ENCODE measurements around the gene HINFP.
"Not testable (repeated sequence)": the region's sequence is repeated elsewhere in the genome, so short reads cannot be mapped to it uniquely, and the experiment has no call there.

HINFP gene

GRCh38 chr11:119160151-119160550, 38.8 kb downstream of the HINFP start:
- peaks cover 7% of the 10 kb centered on the region for H3K4me1 ChIP-seq (ENCODE audit: control insufficient read depth, insufficient read depth, low read length)
- no peak overlapping the region for H3K4me3 ChIP-seq (ENCODE audit: low read depth, low read length)
- H3K36me3 ChIP-seq (ENCODE audit: control insufficient read depth, insufficient read depth, low read length), result no peaks in the 10 kb centered on the region
- no peaks in the 10 kb centered on the region for H3K27me3 ChIP-seq (ENCODE audit: control insufficient read depth, insufficient read depth, low read length)
- no peaks in the 10 kb centered on the region for H3K9me3 ChIP-seq (ENCODE audit: control insufficient read depth, insufficient read depth, low read depth, low read length)
- H3K27ac ChIP-seq (ENCODE audit: low read depth, low read length), result no peak overlapping the region
- H3K9ac ChIP-seq (ENCODE audit: low read length), result no peak overlapping the region

- Histone ChIP-seq H3K4me1 (ENCODE audit: control insufficient read depth, insufficient read depth, low read length) (peaks cover 14% of the 10 kb centered on the region), H3K9me3 (ENCODE audit: control insufficient read depth, insufficient read depth, low read depth, low read length) (no peaks in the 10 kb centered on the region), H3K4me3 (ENCODE audit: low read depth, low read length) (no peak overlapping the region), H3K9ac (ENCODE audit: low read length) (no peak overlapping the region), H3K27ac (ENCODE audit: low read depth, low read length) (no peak overlapping the region), H3K36me3 (ENCODE audit: control insufficient read depth, insufficient read depth, low read length) (no peaks in the 10 kb centered on the region), H3K27me3 (ENCODE audit: control insufficient read depth, insufficient read depth, low read length) (no peaks in the 10 kb centered on the region)
Observed at GRCh38 chr11:119161871-119162270, 40.5 kb downstream of the HINFP start.

- Histone ChIP-seq H3K9ac (ENCODE audit: low read length) (no peak overlapping the region), H3K4me1 (ENCODE audit: control insufficient read depth, insufficient read depth, low read length) (peaks cover 21% of the 10 kb centered on the region), H3K27ac (ENCODE audit: low read depth, low read length) (no peak overlapping the region), H3K4me3 (ENCODE audit: low read depth, low read length) (no peak overlapping the region), H3K9me3 (ENCODE audit: control insufficient read depth, insufficient read depth, low read depth, low read length) (no peaks in the 10 kb centered on the region), H3K27me3 (ENCODE audit: control insufficient read depth, insufficient read depth, low read length) (no peaks in the 10 kb centered on the region), H3K36me3 (ENCODE audit: control insufficient read depth, insufficient read depth, low read length) (no peaks in the 10 kb centered on the region)
Observed at GRCh38 chr11:119166368-119167076, 45.1 kb downstream of the HINFP start.

DNA sequence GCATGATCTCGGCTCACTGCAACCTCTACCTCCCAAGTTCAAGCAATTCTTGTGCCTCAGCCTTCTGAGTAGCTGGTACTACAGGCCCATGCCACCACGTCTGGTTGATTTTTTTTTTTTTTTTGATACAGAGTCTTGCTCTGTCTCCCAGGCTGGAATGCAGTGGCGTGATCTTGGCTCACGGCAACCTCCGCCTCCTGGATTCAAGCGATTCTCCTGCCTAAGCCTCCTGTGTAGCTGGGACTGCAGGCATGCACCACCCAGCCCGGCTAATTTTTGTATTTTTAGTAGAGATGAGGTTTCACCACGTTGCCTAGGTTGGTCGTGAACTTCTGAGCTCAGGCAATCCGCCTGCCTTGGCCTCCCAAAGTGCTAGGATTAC, 45.7 kb downstream of the HINFP start:
- not testable (repeated sequence) for H3K36me3 ChIP-seq (ENCODE audit: control insufficient read depth, insufficient read depth, low read length); H3K4me3 ChIP-seq (ENCODE audit: low read depth, low read length); H3K9me3 ChIP-seq (ENCODE audit: control insufficient read depth, insufficient read depth, low read depth, low read length); H3K27ac ChIP-seq (ENCODE audit: low read depth, low read length); H3K27me3 ChIP-seq (ENCODE audit: control insufficient read depth, insufficient read depth, low read length); H3K9ac ChIP-seq (ENCODE audit: low read length)
- H3K4me1 ChIP-seq (ENCODE audit: control insufficient read depth, insufficient read depth, low read length), result peaks cover 21% of the 10 kb centered on the region

DNA sequence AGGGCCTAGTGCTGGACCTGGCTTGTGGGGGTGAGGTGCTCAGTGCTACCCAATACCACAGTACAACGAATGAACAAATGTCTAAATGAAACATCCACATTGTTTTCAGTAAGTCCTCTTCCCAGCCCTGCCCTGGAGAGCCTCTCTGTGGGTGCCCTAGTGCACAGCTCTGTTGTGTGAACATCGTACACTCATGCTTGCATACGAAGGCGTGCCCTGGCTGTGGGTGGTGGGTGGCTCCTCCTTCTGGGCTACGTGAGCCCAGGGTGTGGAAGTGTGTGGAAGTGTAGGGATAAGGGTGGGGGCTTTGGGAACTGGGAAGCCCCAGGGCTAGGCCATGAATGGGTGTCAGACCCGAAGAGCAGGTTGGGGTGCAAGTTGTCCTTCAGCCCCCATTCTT, 46.6 kb downstream of the HINFP start:
- H3K9ac ChIP-seq (ENCODE audit: low read length), result no peak overlapping the region
- peaks cover 21% of the 10 kb centered on the region for H3K4me1 ChIP-seq (ENCODE audit: control insufficient read depth, insufficient read depth, low read length)
- H3K27me3 ChIP-seq (ENCODE audit: control insufficient read depth, insufficient read depth, low read length), result no peaks in the 10 kb centered on the region
- H3K9me3 ChIP-seq (ENCODE audit: control insufficient read depth, insufficient read depth, low read depth, low read length), result no peaks in the 10 kb centered on the region
- no peaks in the 10 kb centered on the region for H3K36me3 ChIP-seq (ENCODE audit: control insufficient read depth, insufficient read depth, low read length)
- H3K27ac ChIP-seq (ENCODE audit: low read depth, low read length), result no peak overlapping the region
- H3K4me3 ChIP-seq (ENCODE audit: low read depth, low read length), result no peak overlapping the region

- peak within 1 kb of the TSS; percentile 78 for H3K4me3 ChIP-seq (ENCODE audit: low read depth, low read length)
- H3K9me3 ChIP-seq (ENCODE audit: control insufficient read depth, insufficient read depth, low read depth, low read length), result no peaks in the 10 kb centered on the region
- H3K27ac ChIP-seq (ENCODE audit: low read depth, low read length), result peak within 1 kb of the TSS; percentile 73
- H3K27me3 ChIP-seq (ENCODE audit: control insufficient read depth, insufficient read depth, low read length), result no peaks in the 10 kb centered on the region
- peaks cover 21% of the 10 kb centered on the region for H3K4me1 ChIP-seq (ENCODE audit: control insufficient read depth, insufficient read depth, low read length)
- H3K36me3 ChIP-seq (ENCODE audit: control insufficient read depth, insufficient read depth, low read length), result no peaks in the 10 kb centered on the region
- peak within 1 kb of the TSS; percentile 85 for H3K9ac ChIP-seq (ENCODE audit: low read length)
Observed at GRCh38 chr11:119168471-119169281, 47.3 kb downstream of the HINFP start, which contains the start of gene NLRX1. TSS of gene NLRX1 (plus strand) at chr11:119168725. CDS start at chr11:119171404, 2,679 bp downstream.

- Histone ChIP-seq H3K27me3 (ENCODE audit: control insufficient read depth, insufficient read depth, low read length) (no peaks in the 10 kb centered on the region), H3K4me1 (ENCODE audit: control insufficient read depth, insufficient read depth, low read length) (peaks cover 21% of the 10 kb centered on the region), H3K27ac (ENCODE audit: low read depth, low read length) (peak overlapping the region; percentile 73), H3K36me3 (ENCODE audit: control insufficient read depth, insufficient read depth, low read length) (peaks cover 4% of the 10 kb centered on the region; the same call in 1 of the 2 replicates), H3K4me3 (ENCODE audit: low read depth, low read length) (peak overlapping the region; percentile 78), H3K9me3 (ENCODE audit: control insufficient read depth, insufficient read depth, low read depth, low read length) (no peaks in the 10 kb centered on the region), H3K9ac (ENCODE audit: low read length) (peak overlapping the region; percentile 85)
Observed at GRCh38 chr11:119169282-119169719, 47.9 kb downstream of the HINFP start.

- no peak overlapping the region for H3K9ac ChIP-seq (ENCODE audit: low read length)
- peaks cover 12% of the 10 kb centered on the region; the same call in 1 of the 2 replicates for H3K4me1 ChIP-seq (ENCODE audit: control insufficient read depth, insufficient read depth, low read length)
- no peaks in the 10 kb centered on the region for H3K9me3 ChIP-seq (ENCODE audit: control insufficient read depth, insufficient read depth, low read depth, low read length)
- no peaks in the 10 kb centered on the region for H3K27me3 ChIP-seq (ENCODE audit: control insufficient read depth, insufficient read depth, low read length)
- peaks cover 11% of the 10 kb centered on the region for H3K36me3 ChIP-seq (ENCODE audit: control insufficient read depth, insufficient read depth, low read length)
- H3K4me3 ChIP-seq (ENCODE audit: low read depth, low read length), result no peak overlapping the region
- no peak overlapping the region for H3K27ac ChIP-seq (ENCODE audit: low read depth, low read length)
Observed at GRCh38 chr11:119172513-119172912, 51.1 kb downstream of the HINFP start.

DNA sequence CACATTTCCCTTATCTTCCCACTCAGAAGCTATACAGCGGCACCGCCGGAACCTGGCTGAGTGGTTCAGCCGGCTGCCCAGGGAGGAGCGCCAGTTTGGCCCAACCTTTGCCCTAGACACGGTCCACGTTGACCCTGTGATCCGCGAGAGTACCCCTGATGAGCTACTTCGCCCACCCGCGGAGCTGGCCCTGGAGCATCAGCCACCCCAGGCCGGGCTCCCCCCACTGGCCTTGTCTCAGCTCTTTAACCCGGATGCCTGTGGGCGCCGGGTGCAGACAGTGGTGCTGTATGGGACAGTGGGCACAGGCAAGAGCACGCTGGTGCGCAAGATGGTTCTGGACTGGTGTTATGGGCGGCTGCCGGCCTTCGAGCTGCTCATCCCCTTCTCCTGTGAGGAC, 52.1 kb downstream of the HINFP start:
- no peaks in the 10 kb centered on the region for H3K9me3 ChIP-seq (ENCODE audit: control insufficient read depth, insufficient read depth, low read depth, low read length)
- H3K27me3 ChIP-seq (ENCODE audit: control insufficient read depth, insufficient read depth, low read length), result no peaks in the 10 kb centered on the region
- no peak overlapping the region for H3K9ac ChIP-seq (ENCODE audit: low read length)
- H3K4me1 ChIP-seq (ENCODE audit: control insufficient read depth, insufficient read depth, low read length), result 0 out of 2 replicates have a peak, but pooled peaks cover 6% of the 10 kb centered on the region
- no peak overlapping the region for H3K4me3 ChIP-seq (ENCODE audit: low read depth, low read length)
- peaks cover 15% of the 10 kb centered on the region for H3K36me3 ChIP-seq (ENCODE audit: control insufficient read depth, insufficient read depth, low read length)
- no peak overlapping the region for H3K27ac ChIP-seq (ENCODE audit: low read depth, low read length)

- Histone ChIP-seq H3K9me3 (ENCODE audit: control insufficient read depth, insufficient read depth, low read depth, low read length) (no peaks in the 10 kb centered on the region), H3K4me1 (ENCODE audit: control insufficient read depth, insufficient read depth, low read length) (no peaks in the 10 kb centered on the region), H3K36me3 (ENCODE audit: control insufficient read depth, insufficient read depth, low read length) (peaks cover 23% of the 10 kb centered on the region), H3K4me3 (ENCODE audit: low read depth, low read length) (no peak overlapping the region), H3K27ac (ENCODE audit: low read depth, low read length) (no peak overlapping the region), H3K9ac (ENCODE audit: low read length) (no peak overlapping the region), H3K27me3 (ENCODE audit: control insufficient read depth, insufficient read depth, low read length) (no peaks in the 10 kb centered on the region)
Observed at GRCh38 chr11:119175493-119176077, 54.2 kb downstream of the HINFP start.

- Histone ChIP-seq H3K27ac (ENCODE audit: low read depth, low read length) (no peak overlapping the region), H3K36me3 (ENCODE audit: control insufficient read depth, insufficient read depth, low read length) (peaks cover 29% of the 10 kb centered on the region), H3K4me1 (ENCODE audit: control insufficient read depth, insufficient read depth, low read length) (no peaks in the 10 kb centered on the region), H3K9me3 (ENCODE audit: control insufficient read depth, insufficient read depth, low read depth, low read length) (no peaks in the 10 kb centered on the region), H3K9ac (ENCODE audit: low read length) (no peak overlapping the region), H3K4me3 (ENCODE audit: low read depth, low read length) (no peak overlapping the region), H3K27me3 (ENCODE audit: control insufficient read depth, insufficient read depth, low read length) (no peaks in the 10 kb centered on the region)
Observed at GRCh38 chr11:119178166-119178680, 56.8 kb downstream of the HINFP start.

Measured in HUES6 (cell line).